SIG-M5 (cell line): Measurements from ENCODE around the gene HMHB1.
"Not testable (repeated sequence)": the region's sequence is repeated elsewhere in the genome, so short reads cannot be mapped to it uniquely, and the experiment has no call there.

Source experiments
- DNase-seq: peaks from one replicate; lab custom pipeline; 2025; lab: John Stamatoyannopoulos, UW

The HMHB1 gene

DNA sequence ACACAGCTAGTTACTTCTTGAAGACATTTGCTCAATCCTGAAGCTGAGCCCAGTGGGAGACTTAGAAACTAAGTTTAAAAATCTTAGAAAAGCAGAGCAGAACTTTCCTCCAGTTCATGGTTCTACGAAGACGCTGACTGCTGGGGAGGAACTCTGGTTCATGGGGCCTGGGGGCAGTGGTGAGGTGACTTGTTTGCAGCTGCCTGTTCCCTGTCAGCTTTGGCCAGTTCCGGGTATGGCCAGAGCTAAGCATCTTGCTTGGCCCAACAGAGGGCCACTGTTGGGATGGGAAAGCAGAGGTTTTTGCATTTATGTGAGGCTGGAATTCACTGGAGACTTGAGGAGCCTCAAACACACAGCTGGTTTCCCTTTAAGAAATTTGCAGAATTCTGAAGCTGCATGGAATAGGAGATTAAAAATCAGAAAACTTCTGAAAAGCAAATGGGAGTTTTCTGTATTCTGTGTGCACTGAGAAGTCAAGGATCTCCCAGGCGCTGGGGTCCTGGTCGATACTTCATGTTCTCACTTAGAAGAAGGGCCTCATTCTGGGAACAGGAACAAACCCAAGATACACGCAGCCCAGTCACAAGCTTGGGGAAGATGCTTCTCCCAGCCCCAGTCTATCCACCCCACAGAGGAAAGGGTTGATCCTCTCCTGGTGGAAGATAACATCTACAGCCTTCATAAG is 10.6 kb upstream of the HMHB1 start:
- DNase-seq = no peak

GRCh38 chr5:143805861-143806260 is 6.1 kb upstream of the HMHB1 start:
- DNase-seq = no peak

- no peak for DNase-seq
Measured at GRCh38 chr5:143806579-143806978, 5.4 kb upstream of the HMHB1 start.

DNA sequence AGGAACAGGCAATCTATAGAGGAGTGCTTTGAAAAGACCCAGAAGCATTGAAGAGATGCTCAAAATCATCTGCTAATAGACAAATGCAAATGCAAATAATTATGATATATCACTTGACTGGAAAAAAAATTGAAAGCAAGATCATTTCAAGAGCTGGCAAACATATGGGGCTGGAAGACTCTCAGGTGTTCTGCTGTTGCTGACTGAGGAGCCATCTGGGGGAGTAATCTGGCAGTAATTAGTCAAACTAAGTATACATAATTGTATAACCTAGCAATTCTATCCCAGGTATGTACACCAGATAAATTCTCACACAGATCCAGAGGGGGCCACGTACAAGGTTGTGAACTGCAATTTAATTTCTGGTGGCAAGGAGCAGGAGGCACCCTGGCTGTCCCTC is 4.6 kb upstream of the HMHB1 start:
- DNase-seq = no peak

DNA sequence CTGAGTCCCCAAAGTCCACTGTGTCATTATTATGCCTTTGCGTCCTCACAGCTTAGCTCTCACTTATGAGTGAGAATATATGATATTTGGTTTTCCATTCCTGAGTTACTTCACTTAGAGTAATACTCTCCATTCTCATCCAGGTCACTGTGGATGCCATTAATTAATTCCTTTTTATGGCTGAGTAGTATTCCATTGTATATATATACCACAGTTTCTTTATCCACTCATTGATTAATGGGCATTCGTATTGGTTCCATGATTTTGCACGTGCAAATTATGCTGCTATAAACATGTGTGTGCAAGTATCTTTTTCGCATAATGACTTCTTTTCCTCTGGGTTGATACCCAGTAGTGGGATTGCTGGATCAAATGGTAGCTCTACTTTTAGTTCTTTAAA is 4.4 kb downstream of the HMHB1 start:
- not testable (repeated sequence) for DNase-seq

DNA sequence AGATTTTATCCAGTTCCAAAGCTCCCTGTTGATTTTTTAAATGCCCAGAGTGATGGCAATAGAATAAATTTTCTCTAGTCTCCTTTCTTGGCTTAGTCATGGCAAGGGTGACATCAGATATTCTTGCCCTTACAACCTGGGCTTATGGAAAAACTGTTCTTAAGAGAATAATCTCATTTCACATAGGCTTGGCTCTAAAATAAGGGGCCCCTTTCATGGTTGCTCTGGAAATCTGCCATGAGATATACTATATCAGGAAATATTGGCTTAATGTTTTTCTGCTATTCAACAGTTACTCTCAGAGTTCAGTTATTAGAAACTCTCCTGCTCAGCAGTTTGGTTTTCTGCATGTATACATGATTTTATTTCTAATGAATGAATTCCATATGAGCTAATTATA is 7.8 kb downstream of the HMHB1 start:
- DNase-seq = no peak

GRCh38 chr5:143820451-143820850 is 8.5 kb downstream of the HMHB1 start:
- DNase-seq = no peak

DNA sequence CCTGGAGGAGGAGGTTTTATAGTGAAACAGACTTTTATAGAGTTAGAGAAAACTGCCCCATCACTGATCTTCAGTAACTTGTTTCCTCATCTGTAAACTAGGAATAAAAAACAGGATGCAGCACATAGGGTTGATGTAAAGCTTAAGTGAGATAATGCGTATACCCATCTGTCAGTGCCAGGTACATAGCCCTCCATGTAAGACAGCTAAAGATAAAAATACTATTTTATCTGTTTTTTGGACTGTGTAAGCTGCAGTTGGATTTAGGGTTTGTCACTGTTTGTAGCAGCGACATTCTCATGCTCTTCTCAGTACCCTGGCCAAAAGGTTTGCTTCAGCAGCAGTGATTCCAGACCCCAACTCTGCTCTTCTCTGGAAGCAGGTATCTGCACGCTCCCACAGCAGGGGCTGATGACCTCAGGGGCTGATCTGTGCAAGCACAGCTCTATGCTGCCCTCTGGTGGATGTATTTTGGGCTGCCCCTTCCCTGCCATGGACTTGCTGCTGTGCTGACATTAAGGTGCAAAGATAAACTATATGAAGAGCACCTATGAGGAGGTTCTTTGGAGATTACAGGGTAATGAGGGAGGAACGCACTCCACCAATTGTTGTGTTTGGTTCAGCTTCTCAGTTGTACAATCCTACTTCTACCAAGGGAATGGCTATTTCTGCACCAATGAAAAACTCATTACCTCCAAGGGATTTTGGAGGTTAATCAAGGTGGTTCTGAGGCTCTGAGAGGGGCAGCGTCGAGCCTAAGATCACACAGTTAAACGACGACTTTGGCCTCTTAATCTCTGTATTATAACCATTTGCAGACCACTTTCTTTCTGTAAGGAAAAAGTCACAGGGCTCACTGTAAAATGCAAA is 13.1 kb downstream of the HMHB1 start:
- DNase-seq = no peak

DNA sequence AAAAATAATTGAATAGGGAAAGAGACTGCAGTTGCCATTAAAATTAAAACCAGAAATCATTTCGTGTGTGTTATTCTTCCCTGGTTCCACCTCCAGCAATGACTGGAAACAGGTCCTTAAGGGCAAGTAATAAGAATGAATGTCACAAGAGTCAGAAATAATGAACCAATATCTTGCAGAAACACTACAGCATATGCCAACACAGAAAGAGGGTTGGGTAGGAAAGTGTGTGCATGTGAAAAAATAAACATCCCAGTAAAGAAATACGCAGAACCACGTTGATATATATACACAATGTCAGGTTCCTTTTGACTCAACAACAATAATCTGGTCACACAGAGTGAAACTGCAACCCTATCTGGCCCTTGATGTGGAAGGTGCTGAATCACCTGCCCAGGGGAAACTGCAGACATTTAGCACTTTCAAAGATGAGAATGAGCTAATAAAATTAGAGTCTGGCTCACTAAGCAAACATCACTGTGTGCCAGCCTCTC is 15.0 kb downstream of the HMHB1 start:
- DNase-seq = no peak

GRCh38 chr5:143828710-143829109 is 16.7 kb downstream of the HMHB1 start:
- DNase-seq = no peak

DNA sequence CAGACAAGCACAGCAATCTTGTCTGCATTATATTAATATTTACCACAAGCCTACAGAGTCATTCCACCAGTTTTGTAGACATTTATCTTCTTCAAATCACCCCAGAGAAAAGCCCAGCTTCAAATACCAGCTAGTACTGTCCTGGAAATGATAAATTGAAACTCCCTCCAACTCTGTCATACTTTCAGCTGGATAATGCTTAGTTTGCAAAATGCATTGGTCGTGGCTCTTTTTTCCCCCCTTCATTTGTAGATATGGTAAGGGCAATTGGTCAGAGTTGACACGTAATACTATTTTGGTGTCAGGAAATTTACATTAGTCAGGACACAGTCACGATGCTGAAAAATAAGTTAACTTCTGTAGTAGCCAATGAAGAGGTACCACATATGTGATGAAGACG is 21.2 kb downstream of the HMHB1 start:
- no peak for DNase-seq

DNA sequence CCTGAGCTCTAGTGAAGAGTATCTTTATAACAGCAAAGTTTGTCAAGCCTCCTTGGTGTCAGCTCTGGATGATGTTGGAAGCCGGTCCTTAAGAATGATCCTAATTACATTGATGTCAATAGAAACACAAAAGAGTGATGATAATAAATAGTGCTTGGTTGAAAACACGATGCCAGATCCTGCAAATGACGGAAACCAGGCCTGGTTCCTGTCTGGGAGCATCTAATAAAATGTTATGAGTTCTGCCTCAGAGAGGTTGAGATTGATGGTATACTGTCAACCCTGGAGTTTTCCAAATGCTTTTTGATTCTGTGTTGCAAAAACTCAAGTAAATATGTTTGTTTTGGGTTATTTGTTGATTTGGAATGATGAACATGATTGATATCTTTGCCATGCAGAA is 23.3 kb downstream of the HMHB1 start:
- DNase-seq = no peak

- DNase-seq = no peak
Measured at GRCh38 chr5:143836161-143836725, 24.3 kb downstream of the HMHB1 start.

DNA sequence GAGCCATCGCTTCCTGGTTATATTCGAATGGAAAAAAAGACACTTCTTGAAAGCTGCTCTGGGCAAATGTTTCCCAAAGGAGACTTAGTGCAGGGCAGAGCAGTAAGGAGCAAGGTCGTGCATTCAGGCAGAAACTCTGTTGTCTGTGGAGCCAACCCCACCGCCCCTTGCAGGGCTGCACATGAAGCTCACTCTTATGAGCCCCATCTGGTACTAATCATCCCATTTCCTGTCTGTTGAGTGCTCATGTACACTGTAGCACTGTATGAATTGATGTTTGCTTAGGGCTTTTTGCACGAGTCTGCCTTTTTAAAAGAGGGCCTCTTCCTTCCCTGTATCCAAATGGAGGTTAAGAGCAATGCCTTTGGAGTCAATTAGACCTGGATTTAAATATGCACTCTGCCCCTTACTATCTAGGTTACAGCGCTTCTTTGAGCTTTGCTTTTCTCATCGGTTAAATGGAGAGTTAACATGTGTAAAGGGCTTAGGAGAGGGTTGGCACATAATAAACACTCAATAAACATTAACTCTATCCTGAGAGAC is 25.4 kb downstream of the HMHB1 start:
- no peak for DNase-seq

DNA sequence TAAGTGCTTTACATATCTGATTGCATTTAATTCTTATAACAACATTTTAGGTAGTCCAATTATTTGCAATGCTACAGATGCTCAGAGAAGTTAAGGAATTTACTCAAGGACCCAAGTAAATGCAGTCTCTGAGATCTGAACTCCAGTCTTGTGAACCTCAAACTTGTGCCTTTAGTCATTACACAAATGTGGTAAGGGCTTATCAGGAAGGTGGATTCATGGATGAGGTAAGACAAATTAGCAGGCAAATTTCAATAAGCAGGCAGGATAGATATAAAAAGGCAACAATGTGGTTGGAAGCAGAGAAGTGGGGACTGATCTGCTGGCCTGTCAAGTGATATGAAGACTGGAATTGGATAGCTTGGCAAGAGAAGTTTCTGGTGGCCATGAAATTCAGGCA is 29.5 kb downstream of the HMHB1 start:
- DNase-seq = no peak

DNA sequence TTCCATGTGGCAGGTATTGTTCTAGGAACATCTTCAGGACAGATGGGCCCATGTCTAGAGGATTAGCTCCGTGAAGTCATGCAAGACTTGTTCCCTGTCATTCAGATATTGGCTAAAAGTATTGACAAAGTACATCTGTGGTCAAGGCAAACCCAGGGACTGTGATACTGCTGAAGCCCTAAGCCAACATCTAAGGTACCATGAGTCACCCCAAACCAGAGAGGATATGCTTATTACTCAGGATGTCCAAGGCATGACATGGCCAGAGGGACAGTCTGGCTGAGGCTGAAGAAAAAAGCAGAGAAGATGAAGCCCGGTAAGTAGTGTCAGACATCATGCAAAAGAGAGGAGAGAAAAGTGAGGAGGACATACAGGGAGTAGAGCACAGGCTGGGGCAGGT is 31.0 kb downstream of the HMHB1 start:
- no peak for DNase-seq

- no peak for DNase-seq
Measured at GRCh38 chr5:143843461-143843860, 31.5 kb downstream of the HMHB1 start.

GRCh38 chr5:143850050-143850683 is 38.2 kb downstream of the HMHB1 start:
- no peak for DNase-seq

DNA sequence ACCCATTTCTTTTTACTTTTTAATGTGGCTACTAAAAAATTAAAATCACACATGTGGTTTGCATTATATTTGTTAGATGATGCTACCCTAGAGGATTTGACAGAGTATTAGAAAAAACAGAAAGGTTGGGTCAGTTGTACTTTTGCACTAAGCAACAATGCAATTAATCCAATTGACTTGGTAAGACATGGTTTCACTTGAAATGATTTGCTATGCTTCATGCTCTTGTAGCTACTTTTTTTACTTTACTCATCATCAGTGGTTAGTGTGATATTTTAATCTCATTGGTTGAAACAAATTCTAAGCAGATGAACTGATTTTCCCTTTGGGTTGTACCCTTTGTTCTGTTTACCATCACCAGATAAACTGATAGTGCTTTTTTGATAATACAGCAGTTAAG is 39.4 kb downstream of the HMHB1 start:
- DNase-seq = no peak

GRCh38 chr5:143860211-143860610 is 48.2 kb downstream of the HMHB1 start:
- DNase-seq = no peak

- no peak for DNase-seq
Measured at GRCh38 chr5:143862271-143862670, 50.3 kb downstream of the HMHB1 start.

GRCh38 chr5:143865426-143866025 is 53.6 kb downstream of the HMHB1 start:
- no peak for DNase-seq
